A673 (cell line): ENCODE results near the gene CCDC137. TPM values are rescaled to one million over a fixed set of nuclear protein-coding genes. Genes with fewer than 3 reads are reported as not detected.

Source experiments
- BruUV-seq: library from RNA; stranded (reverse); fragments of 400-500 nt; replicated peaks from 2 replicates; lab custom pipeline; 2021; lab: Mats Ljungman, UMichigan
- CTCF ChIA-PET: fragments of 300-600 bp; sonication (Branson Sonifier 250); formaldehyde crosslinking; loops from one replicate; lab custom pipeline; 2022; ENCODE audit warnings: antibody characterized with exemption; lab: Charles Lee
- POLR2A ChIA-PET: fragments of 300-600 bp; sonication (Branson Sonifier 250); formaldehyde crosslinking; loops from one replicate; lab custom pipeline; 2022; ENCODE audit warnings: antibody characterized with exemption; ENCODE audit not compliant: low non-redundant PET; lab: Charles Lee
- DNase-seq: peaks from one replicate; pipeline ENCODE4 v3.0.0-alpha.2; 2015; ENCODE audit warnings: low spot score
- H3K27ac ChIP-seq: fragments of 200-600 bp; sonication (generic); 2 replicates; pipeline ENCODE4 v1.5.1; 2016; ENCODE audit warnings: mixed run types, low read depth, mild to moderate bottlenecking, mixed read lengths, antibody characterized with exemption, low read length; ENCODE audit not compliant: poor library complexity, severe bottlenecking
- H3K27me3 ChIP-seq: fragments of 200-600 bp; sonication (generic); replicated peaks from 2 replicates; pipeline ENCODE4 v1.6.1; 2017; ENCODE audit warnings: mixed run types, low read depth, mild to moderate bottlenecking, mixed read lengths, antibody characterized with exemption, low read length; ENCODE audit not compliant: insufficient read depth, poor library complexity
- H3K36me3 ChIP-seq: fragments of 200-600 bp; sonication (generic); 2 replicates; pipeline ENCODE4 v1.6.1; 2016; ENCODE audit warnings: mixed run types, mild to moderate bottlenecking, mixed read lengths, antibody characterized with exemption, low read length; ENCODE audit not compliant: insufficient read depth, poor library complexity, severe bottlenecking
- H3K4me1 ChIP-seq: fragments of 200-600 bp; sonication (generic); 2 replicates; pipeline ENCODE4 v1.6.1; 2017; ENCODE audit warnings: mixed run types, mild to moderate bottlenecking, mixed read lengths, antibody characterized with exemption, low read length; ENCODE audit not compliant: insufficient read depth, poor library complexity, severe bottlenecking
- H3K4me3 ChIP-seq: fragments of 200-600 bp; sonication (generic); 2 replicates; pipeline ENCODE4 v1.5.1; 2016; ENCODE audit warnings: low read depth, mixed run types, mild to moderate bottlenecking, mixed read lengths, low read length; ENCODE audit not compliant: poor library complexity, severe bottlenecking
- H3K9me3 ChIP-seq: fragments of 200-600 bp; sonication (generic); 2 replicates; pipeline ENCODE4 v1.6.1; 2016; ENCODE audit warnings: mixed run types, low read depth, mild to moderate bottlenecking, mixed read lengths, antibody characterized with exemption, low read length; ENCODE audit not compliant: poor library complexity, severe bottlenecking
- EZH2 ChIP-seq: fragments of 200-600 bp; sonication (generic); IDR thresholded peaks from 2 replicates; pipeline ENCODE4 v1.6.1; 2017; ENCODE audit warnings: borderline replicate concordance, low read depth, mild to moderate bottlenecking, mixed read lengths, antibody characterized with exemption, low read length; ENCODE audit not compliant: poor library complexity, severe bottlenecking
- intact Hi-C: fragments of 100-400 bp; cut with micrococcal nuclease; formaldehyde crosslinking; loops from one replicate; pipeline ENCODE4 v1.10.0; 2022; ENCODE audit not compliant: unreplicated experiment
- total RNA-seq: library from RNA; stranded (reverse); gene quantifications from 2 replicates; pipeline ENCODE4 v1.2.3, GENCODE V29; 2021
- TF ChIP-seq, protein P1 (sequence below): fragments of 300-800, 200-600 bp; sonication (generic); conservative IDR thresholded peaks from 2 replicates; pipeline ENCODE4 v1.5.1; 2017; ENCODE audit warnings: low read depth, mild to moderate bottlenecking, antibody characterized with exemption, low read length, moderate library complexity, mixed read lengths

Gene CCDC137
- total RNA-seq, 1 experiment from 2014 or later: 56.3 TPM

DNA sequence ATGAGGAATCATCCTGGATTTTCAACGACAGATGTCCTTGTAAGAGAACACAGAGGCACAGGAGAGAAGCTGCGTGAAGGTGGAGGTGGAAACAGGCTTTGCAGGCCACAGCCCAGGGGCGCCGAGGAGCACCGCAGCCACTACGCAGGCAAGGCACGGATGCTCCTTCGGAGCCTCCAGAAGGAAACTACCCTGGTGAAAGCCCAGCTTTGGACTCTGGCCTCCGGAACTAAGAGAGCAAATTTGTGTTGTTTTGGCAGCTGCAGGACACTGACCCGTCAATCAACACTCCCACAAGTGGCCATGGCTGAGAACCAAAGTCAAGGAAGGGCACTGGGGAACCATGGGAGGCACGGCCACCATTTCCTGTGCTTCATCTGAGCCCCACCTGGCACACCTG lies 13.6 kb downstream of the CCDC137 start:
- Histone ChIP-seq H3K27me3 (no peaks in the 10 kb centered on the region), H3K4me1 (peaks cover 23% of the 10 kb centered on the region), H3K9me3 (no peaks in the 10 kb centered on the region), H3K4me3 (no peak overlapping the region), H3K36me3 (peaks cover 2% of the 10 kb centered on the region), H3K27ac (no peak overlapping the region)
- DNase-seq: no peak
- TF ChIP-seq, protein P1, sequence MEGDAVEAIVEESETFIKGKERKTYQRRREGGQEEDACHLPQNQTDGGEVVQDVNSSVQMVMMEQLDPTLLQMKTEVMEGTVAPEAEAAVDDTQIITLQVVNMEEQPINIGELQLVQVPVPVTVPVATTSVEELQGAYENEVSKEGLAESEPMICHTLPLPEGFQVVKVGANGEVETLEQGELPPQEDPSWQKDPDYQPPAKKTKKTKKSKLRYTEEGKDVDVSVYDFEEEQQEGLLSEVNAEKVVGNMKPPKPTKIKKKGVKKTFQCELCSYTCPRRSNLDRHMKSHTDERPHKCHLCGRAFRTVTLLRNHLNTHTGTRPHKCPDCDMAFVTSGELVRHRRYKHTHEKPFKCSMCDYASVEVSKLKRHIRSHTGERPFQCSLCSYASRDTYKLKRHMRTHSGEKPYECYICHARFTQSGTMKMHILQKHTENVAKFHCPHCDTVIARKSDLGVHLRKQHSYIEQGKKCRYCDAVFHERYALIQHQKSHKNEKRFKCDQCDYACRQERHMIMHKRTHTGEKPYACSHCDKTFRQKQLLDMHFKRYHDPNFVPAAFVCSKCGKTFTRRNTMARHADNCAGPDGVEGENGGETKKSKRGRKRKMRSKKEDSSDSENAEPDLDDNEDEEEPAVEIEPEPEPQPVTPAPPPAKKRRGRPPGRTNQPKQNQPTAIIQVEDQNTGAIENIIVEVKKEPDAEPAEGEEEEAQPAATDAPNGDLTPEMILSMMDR: no peak
- TF ChIP-seq EZH2: no peak
- ChIA-PET POLR2A (interaction anchor here (0.7 kb wide), 1 partner anchor 12 kb away, joined by 20 read pairs; no protein-coding TSS in a partner anchor), CTCF (interaction anchor here (0.7 kb wide), 1 partner anchor 10 kb away, joined by 4 read pairs; no protein-coding TSS in a partner anchor)
- intact Hi-C loops: no loop called here
- no TSS peak for BruUV-seq

DNA sequence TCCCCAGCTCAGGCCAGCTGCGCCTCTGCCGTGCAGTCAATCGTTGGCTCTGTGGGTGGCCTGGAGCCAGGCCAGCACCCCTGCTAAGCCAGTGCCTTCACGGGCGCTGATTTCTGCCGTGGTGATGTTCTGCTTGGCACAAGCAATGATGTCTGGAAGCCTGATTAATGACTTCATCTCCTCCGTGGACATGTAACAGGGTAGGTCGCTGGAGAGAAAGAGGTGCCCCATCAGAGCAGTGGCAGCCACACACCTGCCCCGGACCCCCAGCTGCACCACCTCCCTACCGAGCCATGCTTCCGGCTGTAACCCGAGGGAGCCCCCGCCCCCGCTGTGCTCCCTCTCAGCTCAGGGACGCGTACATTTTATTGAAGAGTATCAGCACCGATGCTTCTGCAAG lies 15.1 kb downstream of the CCDC137 start:
- H3K27ac ChIP-seq: peak overlapping the region; percentile 90
- ChIA-PET CTCF (no interaction called here), POLR2A (no interaction called here)
- H3K27me3 ChIP-seq: no peaks in the 10 kb centered on the region
- H3K4me1 ChIP-seq: peaks cover 25% of the 10 kb centered on the region
- no peak for TF ChIP-seq EZH2
- TF ChIP-seq, protein P1: no peak
- peak overlapping the region; percentile 93 for H3K4me3 ChIP-seq
- BruUV-seq: no TSS peak
- peaks cover 11% of the 10 kb centered on the region for H3K36me3 ChIP-seq
- no peaks in the 10 kb centered on the region for H3K9me3 ChIP-seq
- peak; percentile 79 for DNase-seq
- intact Hi-C loops: no loop called here

DNA sequence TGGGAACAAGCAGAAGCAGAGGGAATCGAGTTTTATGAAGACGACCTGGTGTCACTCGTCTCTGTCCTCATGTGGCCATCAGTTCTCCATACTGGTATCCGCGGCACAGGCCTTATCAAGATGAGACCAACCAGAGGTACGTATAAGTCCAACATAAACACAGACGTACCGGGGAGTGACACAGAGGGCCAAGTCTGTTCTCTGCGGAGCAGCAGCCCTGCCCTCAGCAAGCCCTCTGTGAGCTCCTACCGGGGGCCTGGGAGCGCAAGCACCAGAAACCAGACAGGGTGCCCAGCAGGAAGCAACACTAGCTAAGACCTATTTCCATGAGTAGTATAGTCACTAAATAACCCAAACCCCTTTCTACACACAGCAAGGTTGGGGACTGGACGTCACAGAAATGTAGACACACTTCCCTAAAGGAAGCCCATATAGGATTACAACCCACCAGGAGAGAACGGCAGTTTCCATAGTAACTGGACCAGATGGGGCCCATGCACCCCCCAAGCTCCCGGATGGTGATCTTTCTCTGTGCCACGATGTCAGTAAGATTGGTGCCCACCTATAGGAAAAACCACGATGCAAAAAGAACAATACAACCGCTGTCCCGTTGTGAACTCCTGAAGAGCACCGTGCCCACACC lies 16.1 kb downstream of the CCDC137 start:
- Histone ChIP-seq H3K9me3 (no peaks in the 10 kb centered on the region), H3K4me3 (peak overlapping the region; percentile 93), H3K36me3 (peaks cover 21% of the 10 kb centered on the region), H3K4me1 (peaks cover 25% of the 10 kb centered on the region), H3K27me3 (no peaks in the 10 kb centered on the region), H3K27ac (peak overlapping the region; percentile 90)
- DNase-seq: peak; percentile 46
- TF ChIP-seq EZH2: no peak
- TF ChIP-seq, protein P1: no peak
- intact Hi-C loops: no loop called here
- POLR2A ChIA-PET: no interaction called here
- CTCF ChIA-PET: no interaction called here
- BruUV-seq: no TSS peak
